Epidermal melanocyte (primary cell): Measurements from ENCODE around the gene ACTRT3.

Experiments used
- DNase-seq: peaks from one replicate; pipeline ENCODE4 v3.0.0; 2011; ENCODE audit warnings: low spot score; ENCODE audit not compliant: insufficient read length

ACTRT3 gene

DNA sequence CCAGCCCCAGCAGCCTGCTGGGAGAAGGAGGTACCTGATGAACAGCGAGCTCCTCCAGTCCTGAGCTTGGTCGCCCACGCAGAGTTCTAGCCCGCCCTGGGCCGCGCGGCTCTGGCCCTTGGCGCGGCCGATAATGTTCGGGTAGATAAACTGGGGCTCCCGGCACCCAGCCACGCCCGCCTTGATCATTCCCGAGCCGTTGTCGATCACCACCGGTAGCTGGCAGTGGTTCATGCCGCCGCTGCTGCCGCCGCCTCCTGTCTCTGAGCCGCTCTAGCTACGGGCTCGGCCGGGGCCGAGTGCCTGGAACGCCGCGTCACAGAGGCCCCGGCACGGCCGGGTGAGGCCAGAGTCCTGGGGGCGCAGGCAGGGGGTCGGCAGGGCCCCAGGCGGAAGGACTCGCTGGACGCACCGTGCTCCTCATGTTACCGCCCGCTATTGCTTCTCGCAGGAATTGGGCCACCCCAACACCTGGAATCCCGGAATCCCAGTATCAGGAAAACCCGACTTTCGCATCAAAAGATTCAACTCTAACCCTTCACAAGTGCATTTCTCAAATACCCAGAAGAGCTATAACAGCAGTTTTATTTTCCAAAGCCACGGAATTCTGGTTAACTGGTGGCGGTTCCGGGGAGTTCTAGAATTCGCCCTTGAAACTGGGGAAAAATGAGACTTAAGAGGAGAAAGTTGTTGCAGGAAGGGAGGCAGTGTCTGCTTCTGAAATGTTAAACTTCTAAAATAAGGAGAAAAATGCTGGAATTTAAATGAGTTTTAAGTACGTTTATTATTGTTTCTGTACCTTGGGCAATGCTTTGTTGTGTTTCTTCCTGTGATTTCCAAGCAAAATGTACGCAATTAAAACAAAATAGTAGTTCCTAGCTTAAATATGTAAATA, at the start of gene ACTRT3:
Gene ACTRT3, minus strand, starts transcription at position 275 of the 895 bp plus-strand sequence. Its CDS starts 41 bp downstream, at position 234.
- no peak for DNase-seq

GRCh38 chr3:169818316-169818715, 49.0 kb upstream of the ACTRT3 start:
- DNase-seq, result no peak

- DNase-seq, result no peak
Measured at GRCh38 chr3:169815590-169816150, 46.3 kb upstream of the ACTRT3 start.

DNA sequence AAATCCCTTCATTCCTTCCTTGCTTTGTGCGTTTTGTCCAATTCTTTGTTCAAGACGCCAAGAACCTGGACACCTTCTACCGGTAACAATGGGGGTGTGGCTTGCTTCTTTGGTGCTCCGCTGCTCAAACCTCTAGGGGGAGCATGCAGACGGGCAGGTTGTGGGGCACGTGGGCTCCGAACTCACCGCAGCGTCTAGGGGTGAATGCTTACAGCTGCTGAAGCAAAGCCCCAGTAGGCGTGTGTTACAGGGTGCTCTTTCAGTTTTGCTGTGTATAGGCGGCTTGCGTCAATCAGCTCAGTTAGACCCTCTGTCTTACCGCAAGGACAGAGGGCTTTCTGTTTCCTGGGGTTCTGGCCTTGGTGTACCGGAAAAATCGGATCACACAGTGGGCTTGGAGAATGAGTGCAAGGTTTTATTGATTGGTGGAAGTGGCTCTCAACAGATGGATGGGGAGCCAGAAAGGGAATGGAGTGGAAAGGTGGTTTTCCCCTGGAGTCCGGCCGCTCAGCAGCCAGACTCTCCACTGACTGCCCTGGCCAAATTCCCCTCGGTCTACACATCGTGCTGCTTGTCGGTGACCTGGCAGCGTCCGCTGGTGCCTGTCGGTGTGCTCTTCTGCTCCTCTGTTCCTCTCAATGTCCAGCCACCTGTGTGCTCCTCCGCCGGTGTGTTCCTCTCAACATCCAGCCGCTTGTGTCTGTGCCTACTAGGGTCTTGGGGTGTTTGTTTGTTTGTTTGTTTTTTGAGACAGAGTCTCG, 44.6 kb upstream of the ACTRT3 start:
- no peak for DNase-seq

DNA sequence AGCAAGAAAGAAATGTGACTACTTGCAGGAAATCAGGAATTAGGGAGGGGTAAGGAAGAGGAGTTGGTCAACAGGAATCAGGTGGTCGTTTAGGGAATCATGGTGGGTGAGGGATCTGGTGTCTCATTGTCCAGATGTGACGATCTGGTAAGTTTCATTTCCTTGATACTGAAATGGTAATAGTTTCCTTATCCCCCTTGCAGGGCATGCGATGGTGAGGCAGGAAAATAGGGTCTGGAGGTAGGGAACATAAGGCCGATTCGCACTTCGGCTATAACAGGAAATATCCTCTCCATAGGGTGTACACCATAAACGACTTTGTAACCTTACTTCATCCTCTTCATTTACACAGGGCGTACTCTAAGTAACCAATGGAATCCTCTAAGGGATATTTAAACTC, 43.9 kb upstream of the ACTRT3 start:
- no peak for DNase-seq

- no peak for DNase-seq
Measured at GRCh38 chr3:169812332-169813235, 43.2 kb upstream of the ACTRT3 start, which contains the start of the genes LRRC34 and LRRIQ4. Gene LRRC34 (minus strand): TSS chr3:169812904. CDS start chr3:169812548, 356 bp downstream. Gene LRRIQ4 (plus strand): TSS chr3:169812870. CDS start chr3:169821922, 9,052 bp downstream.

DNA sequence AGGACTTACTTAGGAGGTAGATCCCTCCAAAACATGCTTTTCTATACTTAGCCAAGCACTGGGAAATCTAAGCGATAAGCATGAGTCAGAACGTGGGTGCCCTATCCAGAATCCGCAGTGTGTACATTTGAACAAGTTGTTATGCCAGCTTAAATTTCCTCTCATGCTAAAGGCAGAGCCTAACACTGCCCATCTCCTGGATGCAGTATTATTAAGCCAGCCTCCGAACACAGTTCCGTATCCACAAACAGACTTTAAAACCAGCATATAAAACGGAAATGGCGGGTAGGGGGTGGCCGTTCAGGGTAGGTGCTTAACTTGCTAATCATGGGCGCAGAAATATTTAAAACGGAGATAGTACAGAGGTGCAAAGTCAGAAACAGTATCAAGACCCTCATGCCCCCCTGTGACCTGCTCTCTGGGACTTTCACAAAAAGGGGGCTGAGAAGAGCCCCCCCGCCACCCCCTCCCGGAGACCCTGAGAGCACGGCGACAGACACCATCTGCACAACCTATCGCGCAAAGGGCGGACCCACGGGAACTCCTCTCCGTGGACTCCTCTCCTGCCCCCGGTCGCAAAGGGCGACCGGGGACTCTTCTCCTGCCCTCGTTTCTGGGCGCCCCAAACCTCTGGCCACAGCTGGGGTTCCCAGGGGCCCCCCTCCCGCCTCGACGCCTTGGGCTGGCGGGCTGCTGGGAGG, 42.4 kb upstream of the ACTRT3 start:
- no peak for DNase-seq

DNA sequence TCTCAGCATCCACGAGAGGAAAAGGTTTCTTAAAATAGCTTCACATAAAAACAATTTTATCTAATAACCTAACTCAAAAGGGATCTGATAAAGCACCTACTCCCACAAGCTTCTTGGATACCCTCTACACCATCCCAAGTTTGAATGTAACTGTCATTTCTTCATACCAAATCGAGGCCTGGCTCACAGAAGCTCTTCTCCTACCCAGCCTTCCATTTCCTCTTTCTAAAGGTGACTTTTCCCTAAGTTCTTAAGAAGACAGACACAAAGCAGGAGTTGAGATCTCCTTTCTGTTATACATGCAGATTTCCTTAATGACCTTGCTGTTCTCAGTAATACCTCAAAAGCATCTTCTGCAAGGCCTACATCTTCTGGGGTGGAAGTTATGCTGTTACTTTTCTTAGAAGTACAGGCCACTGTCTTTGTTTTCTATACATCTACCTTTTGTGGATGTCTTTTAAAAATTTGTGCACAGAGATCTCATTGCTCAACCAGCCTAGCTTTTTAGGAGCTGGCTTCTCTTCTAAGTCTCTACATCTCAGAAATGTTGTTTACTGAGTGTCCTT, 40.0 kb upstream of the ACTRT3 start:
- DNase-seq, result no peak

- no peak for DNase-seq
Measured at GRCh38 chr3:169804681-169805080, 35.3 kb upstream of the ACTRT3 start.

DNA sequence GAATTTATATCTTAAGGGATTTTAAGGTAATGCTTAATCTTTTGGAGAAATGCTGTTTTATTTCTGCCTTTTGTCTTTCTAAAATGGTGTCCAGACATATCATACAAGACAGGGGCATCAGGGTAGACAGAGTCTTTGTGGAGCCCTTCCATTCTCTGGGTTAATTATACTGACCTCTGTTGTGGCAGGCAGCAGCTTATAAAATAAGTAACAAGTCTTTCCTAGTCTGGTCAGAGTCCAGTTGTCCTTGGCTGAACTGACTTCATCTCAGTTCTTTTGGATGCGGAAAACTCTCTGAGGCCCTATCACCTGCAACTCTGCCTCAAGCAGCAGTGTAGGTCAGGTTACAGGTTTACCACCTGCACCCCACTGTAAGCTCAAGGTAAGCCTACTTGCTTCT, 23.0 kb upstream of the ACTRT3 start:
- no peak for DNase-seq

DNA sequence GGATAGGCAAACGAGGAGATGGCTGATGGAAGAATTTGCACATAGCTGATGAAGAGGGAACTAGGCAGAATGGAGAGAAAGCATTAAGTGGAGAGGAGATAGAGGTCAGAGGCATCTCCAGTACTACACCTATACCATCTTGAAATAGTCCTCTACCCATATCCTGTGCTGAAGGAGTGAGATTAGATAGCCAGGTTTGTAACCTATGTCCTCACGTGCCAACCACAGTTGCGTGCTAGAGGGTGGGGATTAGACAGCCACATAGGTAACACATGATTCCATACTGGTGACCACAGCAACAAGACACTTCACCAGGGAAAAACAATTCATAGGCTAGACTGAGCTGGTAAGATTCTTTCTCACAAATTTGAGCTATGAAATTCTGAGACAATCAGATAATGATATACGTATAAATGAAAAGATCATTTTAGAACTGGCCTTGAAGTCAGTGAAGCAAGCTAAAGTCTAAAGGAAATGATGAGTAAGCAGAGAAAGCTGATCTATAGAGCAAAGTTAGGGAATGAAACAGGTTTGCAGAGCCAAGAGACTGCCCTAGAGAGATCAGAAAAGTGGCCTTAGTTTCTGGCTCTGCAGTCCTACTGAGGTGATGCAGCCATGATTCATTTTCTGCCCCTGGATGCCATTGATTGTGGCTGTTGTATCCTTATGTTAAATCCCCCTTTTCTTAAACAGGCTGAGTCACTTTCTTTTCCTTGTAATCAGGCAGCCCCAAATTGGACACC, 21.5 kb upstream of the ACTRT3 start:
- no peak for DNase-seq

GRCh38 chr3:169790219-169790618, 20.9 kb upstream of the ACTRT3 start:
- DNase-seq, result no peak

DNA sequence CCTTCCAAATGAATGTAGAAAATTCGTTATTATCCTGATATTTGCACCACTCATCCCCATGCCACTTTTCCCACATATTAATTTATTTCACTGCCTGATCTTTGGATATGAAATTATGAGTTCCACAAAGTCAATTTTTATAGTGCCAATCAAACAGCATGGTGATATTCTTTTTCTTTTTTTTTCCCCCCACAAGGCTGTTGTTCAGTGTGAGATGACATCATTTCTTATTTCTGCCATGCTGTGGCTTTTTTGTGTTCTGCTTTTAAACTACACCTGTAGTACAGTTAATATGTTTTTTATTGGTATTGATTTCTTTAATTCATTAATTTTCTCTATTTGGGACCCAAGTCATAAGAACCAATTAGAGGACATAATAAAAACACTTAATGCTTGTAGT, 18.4 kb upstream of the ACTRT3 start:
- no peak for DNase-seq

DNA sequence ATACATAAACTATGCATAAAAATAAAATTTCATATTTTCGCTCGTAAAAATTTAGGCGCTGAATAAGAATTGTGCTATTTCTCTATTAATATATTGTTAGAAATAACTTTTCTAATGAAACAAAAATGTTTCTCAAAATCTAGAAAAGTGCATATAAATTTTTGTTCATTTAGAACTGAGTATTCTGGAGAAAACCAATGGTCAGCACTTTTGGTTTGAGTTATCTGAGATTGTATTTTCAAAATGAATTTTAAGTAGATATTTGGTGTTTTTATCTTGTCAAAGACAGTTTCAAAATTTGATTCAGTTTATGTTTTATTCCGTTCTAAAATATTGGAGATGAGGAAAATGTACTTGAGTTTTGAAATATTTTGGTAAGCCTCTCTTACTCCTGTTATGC, 17.8 kb upstream of the ACTRT3 start:
- DNase-seq, result no peak

GRCh38 chr3:169781209-169781855, 12.0 kb upstream of the ACTRT3 start:
- no peak for DNase-seq

DNA sequence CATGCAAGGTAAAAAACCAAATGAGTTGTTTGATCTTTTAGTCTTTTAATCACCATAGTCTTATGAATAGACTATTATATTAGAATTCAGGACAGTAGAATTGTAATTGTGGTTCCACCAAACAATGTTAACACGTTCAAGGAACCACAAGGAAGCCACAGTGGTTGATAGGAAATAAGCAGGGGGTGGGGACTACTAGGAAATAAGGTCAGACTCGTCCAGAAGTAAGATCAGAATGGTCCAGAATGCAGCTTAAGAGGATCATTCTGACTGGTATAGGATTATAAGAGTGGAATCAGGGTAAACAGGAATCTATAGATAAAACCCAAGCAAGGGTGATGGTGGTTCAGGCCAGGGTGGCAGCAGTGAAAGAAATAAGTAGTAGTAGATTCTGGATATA, 11.4 kb upstream of the ACTRT3 start:
- no peak for DNase-seq

GRCh38 chr3:169777822-169778221, 8.5 kb upstream of the ACTRT3 start:
- no peak for DNase-seq

DNA sequence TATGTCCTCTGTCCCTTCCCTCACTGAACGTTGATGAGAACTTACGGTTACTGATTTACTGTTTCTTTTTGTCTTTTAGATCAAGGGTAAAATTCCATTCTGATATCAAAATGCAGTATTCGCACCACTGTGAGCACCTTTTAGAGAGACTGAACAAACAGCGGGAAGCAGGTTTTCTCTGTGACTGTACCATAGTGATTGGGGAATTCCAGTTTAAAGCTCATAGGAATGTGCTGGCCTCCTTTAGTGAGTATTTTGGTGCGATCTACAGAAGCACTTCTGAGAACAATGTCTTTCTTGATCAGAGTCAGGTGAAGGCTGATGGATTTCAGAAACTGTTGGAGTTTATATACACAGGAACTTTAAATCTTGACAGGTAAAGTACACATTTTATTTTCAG, 4.8 kb upstream of the ACTRT3 start:
- no peak for DNase-seq
